Lower leg skin (tissue), 3 donors: ENCODE data around the gene PRPF38B.

Experiments used
- CTCF ChIP-seq, 3 donors: fragments of 450-650 bp; IDR thresholded peaks; one replicate each; pipeline ENCODE4 v1.5.1; 2016; ENCODE audit warnings: antibody characterized with exemption in 3 of 3, mild to moderate bottlenecking in 3 of 3, moderate library complexity in 2 of 3
- POLR2A ChIP-seq, 2 donors: fragments of 450-650 bp; IDR thresholded peaks; one replicate each; pipeline ENCODE4 v1.6.1; 2016 to 2017; ENCODE audit warnings: antibody characterized with exemption in 2 of 2, mild to moderate bottlenecking in 1 of 2, moderate library complexity in 1 of 2

- TF ChIP-seq CTCF (IDR thresholded peaks at IDR 0.05) (no peak), POLR2A (IDR thresholded peaks at IDR 0.05) (no peak)
Observed at GRCh38 chr1:108712606-108713150, 20.6 kb downstream of the PRPF38B start, which contains the start of gene FNDC7.
